ENCODE data around the gene KIAA1958.
"Not testable (repeated sequence)": the region's sequence is repeated elsewhere in the genome, so short reads cannot be mapped to it uniquely, and the experiment has no call there.

Gene KIAA1958

DNA sequence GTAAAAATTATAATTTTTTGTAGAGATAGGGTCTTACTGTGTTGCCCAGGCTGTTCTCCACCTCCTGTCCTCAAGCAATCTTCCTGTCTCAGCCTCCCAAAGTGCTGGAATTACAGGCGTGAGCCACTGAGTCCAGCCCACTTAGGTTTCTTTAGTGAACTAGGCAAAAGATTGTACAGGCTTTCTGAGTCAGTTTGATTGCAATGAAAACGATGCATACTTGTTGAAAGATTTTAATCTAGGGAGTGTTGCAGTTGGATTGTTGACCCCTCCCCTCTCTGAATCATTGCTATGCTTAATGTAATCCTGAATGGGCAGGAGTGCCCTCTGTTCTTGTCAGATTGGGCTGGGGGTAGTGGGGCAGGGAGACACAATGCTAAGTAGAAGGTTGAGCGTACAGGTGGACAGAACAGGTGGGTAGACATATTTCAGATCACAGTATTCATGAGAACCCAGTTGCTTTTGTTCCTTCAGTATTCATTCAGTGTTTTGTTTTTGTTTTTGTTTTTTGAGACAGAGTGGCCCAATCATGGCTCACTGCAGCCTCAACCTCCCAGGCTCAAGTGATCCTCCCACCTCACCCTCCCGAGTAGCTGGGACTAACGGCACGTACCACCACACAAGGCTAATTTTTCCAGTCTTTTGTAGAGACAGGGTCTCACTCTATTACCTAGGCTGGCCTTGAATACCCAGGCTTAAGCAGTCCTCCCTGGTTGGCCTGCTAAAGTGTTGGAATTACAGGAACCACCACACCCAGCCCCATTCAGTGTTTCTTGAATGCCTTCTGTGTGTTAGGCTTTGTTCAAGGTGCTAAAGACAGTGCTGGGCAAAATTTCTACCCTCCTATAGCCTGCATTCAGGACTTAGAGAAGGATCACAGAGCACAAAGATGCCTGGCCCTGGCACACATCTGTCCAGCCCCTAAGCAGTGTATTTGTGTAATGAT, 70.1 kb downstream of the KIAA1958 start:
- DNase-seq, result no peak

DNA sequence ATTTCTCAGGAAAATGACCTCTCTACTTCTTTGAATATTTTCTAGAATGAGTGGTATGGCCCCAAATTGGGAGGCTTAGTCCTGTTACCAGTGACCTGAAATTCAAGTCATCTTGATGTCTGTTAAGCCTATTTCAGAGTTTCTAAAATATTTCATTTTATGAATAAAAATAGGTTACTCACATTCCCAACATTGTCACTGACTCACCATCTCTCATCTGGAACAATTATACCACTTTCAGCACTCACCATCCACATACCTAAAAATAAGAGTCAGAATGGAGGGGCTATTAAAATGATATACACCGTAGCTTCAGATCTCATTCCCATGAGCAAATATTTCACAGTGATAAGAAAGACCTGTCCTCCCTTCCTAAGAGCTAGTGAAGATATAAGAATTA, 71.8 kb downstream of the KIAA1958 start:
- DNase-seq, result no peak

DNA sequence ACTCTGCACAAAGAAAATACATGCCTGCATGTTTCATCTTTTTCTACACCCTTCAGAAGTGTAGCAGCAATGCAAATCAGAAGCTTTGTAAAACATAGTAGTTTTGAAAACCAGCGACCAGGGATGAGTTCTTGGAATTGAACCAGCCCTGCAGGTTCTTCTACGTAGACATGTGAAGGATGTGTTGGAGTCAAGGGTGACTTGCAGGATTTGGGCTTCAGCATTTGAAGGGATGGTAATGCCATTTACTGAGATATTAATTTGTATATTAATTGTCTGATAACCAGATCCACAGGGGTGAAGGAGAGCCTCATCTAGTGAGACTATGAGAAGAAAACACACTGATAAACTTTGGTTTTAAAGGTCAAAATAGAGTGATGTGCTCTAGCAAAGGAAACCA, 72.4 kb downstream of the KIAA1958 start:
- DNase-seq, result no peak

DNA sequence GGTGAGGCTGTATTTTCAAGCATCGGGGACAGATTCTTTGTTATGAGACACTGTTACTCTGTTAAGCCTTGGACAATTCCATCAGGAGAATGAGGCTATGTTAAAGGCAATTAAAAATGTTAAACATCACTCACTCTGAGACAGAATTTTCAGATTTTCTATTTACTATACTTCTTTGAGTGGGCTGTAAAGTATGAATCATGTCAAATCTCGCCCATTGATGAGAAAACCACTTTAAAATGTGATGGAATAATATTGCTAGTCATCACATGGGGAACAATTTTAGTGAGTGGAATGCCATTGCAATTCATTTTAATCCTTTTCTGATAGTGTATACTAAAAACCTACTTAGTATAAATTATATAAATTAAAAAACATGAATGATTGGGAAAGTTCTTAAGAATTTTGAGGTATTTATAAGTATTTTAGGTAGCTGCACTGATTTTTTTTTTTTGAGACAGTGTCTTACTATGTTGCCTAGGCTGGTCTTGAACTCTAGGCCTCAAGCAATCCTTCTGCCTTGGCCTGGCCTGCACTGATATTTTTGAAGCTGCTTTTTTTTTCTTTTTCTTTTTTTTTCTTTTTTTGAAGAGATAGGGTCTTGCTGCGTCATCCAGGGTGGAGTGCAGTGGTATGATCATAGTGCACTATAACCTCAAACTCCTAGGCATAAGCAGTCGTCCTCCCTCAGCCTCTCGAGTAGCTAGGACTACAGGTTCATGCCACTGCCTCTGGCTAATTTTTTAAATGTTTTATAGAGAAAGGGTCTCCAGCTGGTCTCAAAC, 73.2 kb downstream of the KIAA1958 start:
- no peak for DNase-seq

GRCh38 chr9:112562235-112562958, 75.8 kb downstream of the KIAA1958 start:
- no peak for DNase-seq

- peak; percentile 54 for DNase-seq
Measured at GRCh38 chr9:112569186-112569585, 82.6 kb downstream of the KIAA1958 start.

DNA sequence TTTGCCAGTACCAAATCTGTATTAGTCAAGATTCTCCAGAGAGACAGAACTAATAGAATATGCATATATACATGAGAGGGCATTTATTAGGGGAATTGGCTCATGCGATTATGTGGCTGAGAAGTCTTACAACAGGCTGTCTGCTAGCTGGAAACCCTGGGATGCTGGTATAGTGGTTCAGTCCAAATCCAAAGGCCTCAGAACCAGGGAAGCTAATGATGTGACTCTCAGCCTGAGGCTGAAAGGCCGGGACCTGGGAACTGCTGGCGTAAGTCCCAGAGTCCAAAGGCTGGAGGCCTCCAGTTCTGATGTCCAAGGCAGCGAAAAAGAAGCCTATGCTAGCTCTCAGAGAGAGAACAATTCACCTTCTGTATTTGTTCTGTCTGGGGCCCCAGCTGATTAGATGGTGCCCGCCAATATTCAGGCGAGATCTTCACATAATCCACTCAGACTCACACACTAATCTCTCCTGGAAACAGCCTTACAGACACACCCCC, 84.1 kb downstream of the KIAA1958 start:
- DNase-seq, result peak; percentile 33

DNA sequence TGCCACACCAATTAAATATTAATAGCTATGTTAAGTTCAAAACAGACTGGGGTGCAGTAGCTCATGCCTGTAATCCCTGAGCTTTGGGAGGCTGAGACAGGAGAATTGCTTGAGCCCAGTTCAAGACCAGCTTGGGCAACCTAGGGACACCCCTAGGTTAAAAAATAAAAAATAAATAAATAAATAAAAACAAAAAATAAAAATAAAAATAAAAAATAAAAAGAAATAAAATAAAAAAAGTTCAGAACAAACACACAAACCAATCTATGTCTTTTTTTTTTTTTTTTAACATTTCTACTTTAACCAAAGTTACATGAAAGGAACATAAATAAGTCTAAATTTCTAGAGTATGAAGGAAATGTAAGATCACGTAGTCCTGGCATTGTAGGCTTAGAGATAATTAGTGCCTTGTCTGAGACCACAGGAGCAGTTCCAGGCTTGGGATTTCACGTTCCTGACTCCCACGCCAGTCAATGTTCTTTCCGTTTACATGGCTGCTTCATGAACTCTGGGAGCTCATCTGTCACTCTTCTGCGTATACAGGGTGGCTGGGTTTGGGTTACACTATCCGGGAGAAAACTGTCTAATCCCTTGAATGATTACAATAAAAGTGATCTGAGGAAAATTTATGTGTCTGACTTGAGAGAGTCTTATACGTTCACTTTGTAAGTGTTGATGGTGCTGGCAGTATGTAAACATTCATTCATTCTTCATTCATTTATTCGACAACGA, 85.2 kb downstream of the KIAA1958 start:
- peak; percentile 34 for DNase-seq

DNA sequence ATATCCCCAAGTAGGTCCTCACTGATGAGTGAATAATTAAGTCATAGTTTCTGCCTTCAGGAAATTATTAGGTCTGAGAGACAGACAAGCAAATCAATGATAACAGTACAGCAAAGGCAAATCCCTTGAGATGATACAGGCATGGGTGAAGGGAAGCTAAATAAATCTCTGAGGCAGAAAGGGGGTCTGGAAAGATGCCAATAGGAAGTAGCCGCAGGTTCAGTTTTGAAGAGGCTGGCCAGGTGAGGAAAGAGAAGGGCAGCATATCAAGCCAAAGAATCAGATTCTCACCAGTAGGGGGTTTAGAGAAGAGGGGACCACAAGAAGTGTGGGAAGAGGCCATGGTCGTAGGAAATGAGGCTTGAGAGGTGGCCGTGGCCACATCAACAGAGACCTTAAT, 85.8 kb downstream of the KIAA1958 start:
- DNase-seq, result no peak

GRCh38 chr9:112574008-112574407, 87.4 kb downstream of the KIAA1958 start:
- no peak for DNase-seq

- no peak for DNase-seq
Measured at GRCh38 chr9:112575107-112575506, 88.5 kb downstream of the KIAA1958 start.

DNA sequence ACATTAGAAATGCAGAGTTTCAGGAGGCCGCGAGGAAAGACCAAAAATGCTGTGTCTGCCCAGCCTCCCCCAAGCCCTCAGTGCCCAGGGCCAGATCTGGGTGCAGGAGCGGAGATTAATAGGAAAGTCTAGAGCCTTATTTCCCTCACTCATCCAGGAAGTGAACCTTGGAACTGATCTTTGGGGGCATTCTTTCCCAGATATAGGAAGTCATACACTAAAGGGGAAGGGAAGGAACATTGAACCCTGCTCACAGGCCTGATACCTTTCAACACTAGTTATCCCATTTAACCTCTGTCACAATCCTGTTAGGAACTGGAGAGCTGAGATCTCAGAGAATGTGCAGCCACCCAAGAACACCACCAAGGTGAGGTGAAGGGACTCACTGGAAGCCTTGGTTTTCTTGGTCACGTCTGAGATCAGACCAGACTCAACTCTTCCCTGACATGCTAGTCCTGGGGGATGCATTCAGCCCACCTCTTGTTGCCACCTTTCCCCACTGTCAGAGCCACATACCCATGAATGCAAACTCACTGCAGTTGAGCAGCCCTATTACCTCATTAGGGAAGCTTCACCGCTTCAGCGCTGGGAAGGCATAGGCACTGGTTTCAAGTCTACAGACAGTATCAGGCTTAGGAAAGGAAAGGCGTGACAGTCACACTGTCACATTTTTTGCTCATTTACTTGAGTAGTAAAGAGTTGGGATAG, 95.0 kb downstream of the KIAA1958 start:
- peak; percentile 47 for DNase-seq

GRCh38 chr9:112582371-112583262, 96.0 kb downstream of the KIAA1958 start:
- no peak for DNase-seq

GRCh38 chr9:112586599-112587155, 100.0 kb downstream of the KIAA1958 start:
- DNase-seq, result no peak

DNA sequence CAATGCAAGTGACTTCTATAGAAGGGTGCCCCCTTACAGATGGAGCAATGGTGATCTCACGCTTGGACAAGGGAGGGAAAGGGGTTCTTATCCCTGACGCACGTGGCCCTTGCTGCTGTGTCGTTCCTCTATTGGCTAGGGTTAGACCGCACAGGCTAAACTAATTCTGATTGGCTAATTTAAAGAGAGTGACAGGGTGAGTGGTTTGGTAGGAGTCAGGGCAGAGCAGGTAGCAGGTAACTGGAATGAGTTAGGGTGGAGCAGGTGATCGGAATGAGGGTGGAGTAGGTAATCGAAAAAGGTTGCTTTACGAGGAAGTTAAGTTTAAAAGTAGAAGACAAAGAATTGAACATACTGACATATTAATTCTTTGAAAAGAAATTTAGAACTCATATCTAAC, 105.2 kb downstream of the KIAA1958 start:
- DNase-seq, result not testable (repeated sequence)

GRCh38 chr9:112599732-112600131, 113.1 kb downstream of the KIAA1958 start:
- DNase-seq, result no peak

DNA sequence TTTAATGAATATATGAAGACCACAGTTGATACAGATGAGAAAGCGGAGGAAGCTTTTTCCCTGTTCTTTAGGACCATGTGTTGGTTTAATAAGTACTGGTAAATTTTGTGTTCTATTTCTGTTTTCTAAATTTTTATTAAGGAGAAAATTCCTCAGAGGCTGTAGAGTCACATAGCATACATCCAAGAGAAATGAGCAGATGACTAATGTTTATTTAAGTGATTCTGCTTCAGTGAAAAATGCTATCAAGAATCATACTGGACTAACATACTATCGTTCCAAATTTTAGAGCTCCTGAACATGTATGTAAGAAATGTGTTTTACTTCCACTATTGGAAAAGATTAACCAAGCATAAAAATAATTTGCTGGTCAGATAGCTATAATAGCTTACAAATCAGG, 115.0 kb downstream of the KIAA1958 start:
- DNase-seq, result no peak

DNA sequence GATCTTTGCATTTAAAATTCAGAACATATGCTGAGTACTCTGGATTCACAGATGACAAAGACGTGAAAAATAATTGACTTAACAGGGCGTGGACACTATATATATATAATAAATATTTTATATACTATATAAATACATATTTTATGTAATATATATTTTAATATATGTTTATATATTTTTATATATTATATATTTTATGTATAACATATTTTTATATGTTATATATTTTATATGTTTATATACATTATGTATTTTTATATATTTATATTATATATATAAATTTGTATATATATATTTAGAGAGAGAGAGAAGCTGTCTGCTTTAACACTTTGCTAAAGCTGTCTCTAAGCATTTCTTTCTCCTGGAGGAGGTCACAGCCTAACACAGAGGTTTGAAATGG, 118.2 kb downstream of the KIAA1958 start:
- DNase-seq, result no peak

- DNase-seq, result no peak
Measured at GRCh38 chr9:112605518-112605917, 118.9 kb downstream of the KIAA1958 start.
